Karpas-422 (cell line): Measurements from ENCODE around the gene CSF1. TPM values are rescaled to one million over a fixed set of nuclear protein-coding genes. Genes with fewer than 3 reads are reported as not detected.
"Not testable (repeated sequence)": the region's sequence is repeated elsewhere in the genome, so short reads cannot be mapped to it uniquely, and the experiment has no call there.

Experiments
- DNase-seq: peaks from one replicate; pipeline ENCODE4 v3.0.0-alpha.2; 2015
- H2AFZ ChIP-seq: fragments of 200-600 bp; sonication (generic); 2 replicates; pipeline ENCODE4 v1.6.1; 2014; ENCODE audit warnings: antibody characterized with exemption, low read length, mixed read lengths
- H3K27ac ChIP-seq: fragments of 200-600 bp; sonication (generic); 2 replicates; pipeline ENCODE4 v1.5.1; 2014; ENCODE audit warnings: mild to moderate bottlenecking, low read length, moderate library complexity
- H3K27me3 ChIP-seq: fragments of 200-600 bp; sonication (generic); 2 replicates; pipeline ENCODE4 v1.6.1; 2014; ENCODE audit warnings: low read length, mixed read lengths
- H3K36me3 ChIP-seq: fragments of 200-600 bp; sonication (generic); 2 replicates; pipeline ENCODE4 v1.6.1; 2014; ENCODE audit warnings: low read length, mixed read lengths; ENCODE audit not compliant: insufficient read depth
- H3K4me1 ChIP-seq: fragments of 200-600 bp; sonication (generic); 2 replicates; pipeline ENCODE4 v1.6.1; 2014; ENCODE audit warnings: mild to moderate bottlenecking, low read length, mixed read lengths
- H3K4me2 ChIP-seq: fragments of 200-600 bp; sonication (generic); 2 replicates; pipeline ENCODE4 v1.6.1; 2014; ENCODE audit warnings: low read length, low read depth, mild to moderate bottlenecking; ENCODE audit not compliant: poor library complexity, severe bottlenecking
- H3K4me3 ChIP-seq: fragments of 200-600 bp; sonication (generic); 2 replicates; pipeline ENCODE4 v1.5.1; 2014; ENCODE audit warnings: mild to moderate bottlenecking, antibody characterized with exemption, low read length, mixed read lengths
- H3K79me2 ChIP-seq: fragments of 200-600 bp; sonication (generic); 2 replicates; pipeline ENCODE4 v1.6.1; 2014; ENCODE audit warnings: mild to moderate bottlenecking, low read length, mixed read lengths
- H3K9ac ChIP-seq: fragments of 200-600 bp; sonication (generic); 2 replicates; pipeline ENCODE4 v1.6.0; 2014; ENCODE audit warnings: low read length
- H3K9me2 ChIP-seq: fragments of 200-600 bp; sonication (generic), shearing (Covaris generic); replicated peaks from 2 replicates; pipeline ENCODE4 v1.6.0; 2014; ENCODE audit warnings: mild to moderate bottlenecking, low read length, moderate library complexity; ENCODE audit not compliant: insufficient read depth
- H3K9me3 ChIP-seq: fragments of 300-700, 200-600 bp; sonication (generic); 2 replicates; pipeline ENCODE4 v1.6.1; 2014; ENCODE audit warnings: low read length, mixed read lengths
- H4K20me1 ChIP-seq: fragments of 200-600 bp; sonication (generic); 2 replicates; pipeline ENCODE4 v1.6.1; 2014; ENCODE audit warnings: mild to moderate bottlenecking, antibody characterized with exemption, low read length, low read depth; ENCODE audit not compliant: insufficient read depth
- total RNA-seq: library from RNA; depleted of rRNA; stranded (reverse); fragments of >200 nt; shearing (Covaris generic); gene quantifications from 2 replicates; pipeline ENCODE4 v1.2.3, GENCODE V29; 2014; ENCODE audit warnings: low replicate concordance; rRNA removed

CSF1 gene
- 0.07 and 0.29 TPM in 2 replicates for total RNA-seq

DNA sequence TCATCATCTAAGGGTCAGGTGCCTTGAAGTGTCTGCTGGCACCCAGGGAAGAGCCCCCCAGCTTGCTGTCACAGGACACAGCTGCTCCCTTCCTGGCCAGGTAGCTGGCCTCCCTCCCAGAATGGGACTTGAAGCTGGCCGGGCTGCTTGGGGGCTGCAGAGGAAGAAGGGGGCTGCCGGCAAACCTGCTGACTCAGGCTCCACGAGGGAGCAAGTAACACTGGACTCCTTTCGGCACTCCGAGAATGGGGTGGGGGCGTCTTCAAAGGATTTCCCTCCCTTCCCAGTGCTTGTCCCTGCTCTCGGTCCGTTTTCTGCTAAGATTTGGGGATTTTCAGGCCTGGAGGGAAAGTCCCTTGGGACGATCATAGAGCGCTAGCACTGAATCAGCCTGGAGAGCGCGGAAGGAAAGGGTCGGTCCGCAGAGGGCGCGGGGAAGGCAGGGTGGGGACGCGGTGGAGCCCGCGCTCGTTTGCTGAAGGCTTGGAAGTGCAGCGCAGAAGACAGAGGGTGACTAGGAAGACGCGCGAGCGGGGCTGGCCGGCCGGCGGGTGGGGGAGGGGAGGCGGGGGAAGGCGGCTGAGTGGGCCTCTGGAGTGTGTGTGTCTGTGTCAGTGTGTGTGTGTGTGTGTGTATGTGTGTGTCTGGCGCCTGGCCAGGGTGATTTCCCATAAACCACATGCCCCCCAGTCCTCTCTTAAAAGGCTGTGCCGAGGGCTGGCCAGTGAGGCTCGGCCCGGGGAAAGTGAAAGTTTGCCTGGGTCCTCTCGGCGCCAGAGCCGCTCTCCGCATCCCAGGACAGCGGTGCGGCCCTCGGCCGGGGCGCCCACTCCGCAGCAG, at the start of gene CSF1:
Gene CSF1, plus strand, starts transcription at position 727 of the 840 bp plus-strand sequence. CDS start 175 bp downstream, outside the sequence.
- DNase-seq = no peak
- H3K27ac ChIP-seq = no peak within 1 kb of the TSS
- no peak within 1 kb of the TSS for H3K4me3 ChIP-seq
- H3K9me3 ChIP-seq = no peaks in the 10 kb centered on the region
- H3K9ac ChIP-seq = no peak within 1 kb of the TSS
- H3K27me3 ChIP-seq = no peaks in the 10 kb centered on the region
- H3K79me2 ChIP-seq = no peaks in the 10 kb centered on the region
- no peak within 1 kb of the TSS for H2AFZ ChIP-seq
- H3K36me3 ChIP-seq = no peaks in the 10 kb centered on the region
- 0 out of 2 replicates have a peak, but pooled peaks cover 3% of the 10 kb centered on the region for H4K20me1 ChIP-seq
- no peak within 1 kb of the TSS for H3K4me2 ChIP-seq
- H3K9me2 ChIP-seq = no peaks in the 10 kb centered on the region
- H3K4me1 ChIP-seq = peaks cover 6% of the 10 kb centered on the region; the same call in 1 of the 2 replicates

DNA sequence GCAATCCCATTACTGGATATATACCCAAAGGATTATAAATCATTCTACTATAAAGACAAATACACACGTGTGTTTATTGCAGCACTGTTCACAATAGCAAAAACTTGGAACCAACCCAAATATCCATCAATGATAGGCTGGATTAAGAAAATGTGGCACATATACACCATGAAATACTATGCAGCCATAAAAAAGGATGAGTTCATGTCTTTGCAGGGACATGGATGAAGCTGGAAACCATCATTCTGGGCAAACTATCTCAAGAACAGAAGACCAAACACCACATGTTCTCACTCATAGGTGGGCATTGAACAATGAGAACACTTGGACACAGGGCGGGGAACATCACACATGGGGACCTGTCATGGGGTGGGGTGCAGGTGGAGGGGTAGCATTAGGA, 49.0 kb upstream of the CSF1 start:
- H3K27me3 ChIP-seq, H3K4me1 ChIP-seq, H3K36me3 ChIP-seq, H3K79me2 ChIP-seq, H3K4me3 ChIP-seq, H4K20me1 ChIP-seq, H2AFZ ChIP-seq, H3K27ac ChIP-seq, H3K9me3 ChIP-seq, H3K9ac ChIP-seq, H3K4me2 ChIP-seq, DNase-seq, H3K9me2 ChIP-seq: not testable (repeated sequence)

DNA sequence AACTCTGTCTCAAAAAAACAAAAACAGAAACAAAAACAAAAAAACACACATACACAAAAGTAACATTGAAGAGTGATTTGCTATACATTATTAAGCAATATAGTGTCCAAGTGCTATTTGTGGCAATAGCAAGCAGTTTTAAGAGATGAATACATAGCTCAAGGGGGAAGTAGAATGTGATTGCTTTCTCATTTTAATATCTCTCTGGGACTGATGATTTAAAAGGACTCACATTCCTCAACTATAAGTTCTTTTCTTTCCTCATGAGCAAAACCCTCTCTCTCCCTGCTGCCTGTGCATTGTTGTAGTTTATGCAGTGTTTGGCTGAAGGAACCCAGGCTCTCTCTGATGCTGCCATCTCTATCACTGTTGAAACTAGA, 47.0 kb upstream of the CSF1 start:
- Histone ChIP-seq H3K4me1 (no peaks in the 10 kb centered on the region), H3K9me3 (no peaks in the 10 kb centered on the region), H3K4me2 (no peak overlapping the region), H3K9me2 (no peaks in the 10 kb centered on the region), H4K20me1 (no peaks in the 10 kb centered on the region), H3K36me3 (no peaks in the 10 kb centered on the region), H3K4me3 (no peak overlapping the region), H3K27me3 (no peaks in the 10 kb centered on the region), H3K9ac (no peak overlapping the region), H2AFZ (no peak overlapping the region), H3K79me2 (no peaks in the 10 kb centered on the region), H3K27ac (no peak overlapping the region)
- peak; percentile 37 for DNase-seq

GRCh38 chr1:109864047-109864822, 46.4 kb upstream of the CSF1 start:
- H3K27ac ChIP-seq = no peak overlapping the region
- H3K9me3 ChIP-seq = no peaks in the 10 kb centered on the region
- no peaks in the 10 kb centered on the region for H3K9me2 ChIP-seq
- no peaks in the 10 kb centered on the region for H3K4me1 ChIP-seq
- no peak overlapping the region for H3K9ac ChIP-seq
- H2AFZ ChIP-seq = no peak overlapping the region
- DNase-seq = peak; percentile 37
- no peaks in the 10 kb centered on the region for H3K36me3 ChIP-seq
- H4K20me1 ChIP-seq = no peaks in the 10 kb centered on the region
- no peaks in the 10 kb centered on the region for H3K79me2 ChIP-seq
- H3K27me3 ChIP-seq = no peaks in the 10 kb centered on the region
- H3K4me3 ChIP-seq = no peak overlapping the region
- H3K4me2 ChIP-seq = no peak overlapping the region

GRCh38 chr1:109864930-109865612, 45.6 kb upstream of the CSF1 start:
- H3K4me3 ChIP-seq = no peak overlapping the region
- no peak for DNase-seq
- H3K9me2 ChIP-seq = no peaks in the 10 kb centered on the region
- H3K36me3 ChIP-seq = no peaks in the 10 kb centered on the region
- H3K9me3 ChIP-seq = no peaks in the 10 kb centered on the region
- no peaks in the 10 kb centered on the region for H3K27me3 ChIP-seq
- H3K27ac ChIP-seq = no peak overlapping the region
- H4K20me1 ChIP-seq = no peaks in the 10 kb centered on the region
- H3K4me1 ChIP-seq = no peaks in the 10 kb centered on the region
- H3K79me2 ChIP-seq = no peaks in the 10 kb centered on the region
- H3K4me2 ChIP-seq = no peak overlapping the region
- H2AFZ ChIP-seq = no peak overlapping the region
- H3K9ac ChIP-seq = no peak overlapping the region

GRCh38 chr1:109866071-109866470, 44.6 kb upstream of the CSF1 start:
- no peaks in the 10 kb centered on the region for H3K79me2 ChIP-seq
- no peak for DNase-seq
- H3K27ac ChIP-seq = no peak overlapping the region
- H3K4me3 ChIP-seq = no peak overlapping the region
- no peaks in the 10 kb centered on the region for H3K9me2 ChIP-seq
- no peak overlapping the region for H3K9ac ChIP-seq
- H4K20me1 ChIP-seq = no peaks in the 10 kb centered on the region
- H3K4me1 ChIP-seq = no peaks in the 10 kb centered on the region
- H2AFZ ChIP-seq = no peak overlapping the region
- no peak overlapping the region for H3K4me2 ChIP-seq
- H3K36me3 ChIP-seq = no peaks in the 10 kb centered on the region
- no peaks in the 10 kb centered on the region for H3K27me3 ChIP-seq
- H3K9me3 ChIP-seq = no peaks in the 10 kb centered on the region

- Histone ChIP-seq H3K9me3 (no peaks in the 10 kb centered on the region), H3K4me3 (no peak overlapping the region), H3K9me2 (no peaks in the 10 kb centered on the region), H3K4me2 (no peak overlapping the region), H2AFZ (no peak overlapping the region), H3K79me2 (no peaks in the 10 kb centered on the region), H3K4me1 (peaks cover 8% of the 10 kb centered on the region), H4K20me1 (no peaks in the 10 kb centered on the region), H3K36me3 (no peaks in the 10 kb centered on the region), H3K9ac (no peak overlapping the region), H3K27me3 (no peaks in the 10 kb centered on the region), H3K27ac (no peak overlapping the region)
- no peak for DNase-seq
These were observed 37.1 kb upstream of the CSF1 start for GRCh38 chr1:109873278-109874175.
